Psoas muscle (tissue), 8 donors: ENCODE measurements around the gene TMED5. TPM values are rescaled to one million over a fixed set of nuclear protein-coding genes. Genes with fewer than 3 reads are reported as not detected.

Source experiments
- ATAC-seq, 4 donors: fragments of 200-7000 bp; cut with Tn5 transposase; one replicate each; pipeline ENCODE4 v1.9.1; 2020; ENCODE audit warnings: moderate library complexity in 3 of 4, mild to moderate bottlenecking in 2 of 4
- DNase-seq, 2 donors: peaks; one replicate each; pipeline ENCODE4 v3.0.0-alpha.2; 2020
- H3K27ac ChIP-seq: fragments of 200-600 bp; one replicate; pipeline ENCODE4 v1.8.0; 2022
- H3K27me3 ChIP-seq, 3 donors: fragments of 200-600 bp in 1 of 3; one replicate each; pipeline versions ENCODE4 v1.6.1 to v1.8.0; 2013 to 2022; ENCODE audit warnings: low read length in 2 of 3, mild to moderate bottlenecking in 2 of 3, moderate library complexity in 1 of 3; ENCODE audit not compliant: insufficient read depth in 3 of 3
- H3K36me3 ChIP-seq, 2 donors: fragments of 200-600 bp in 1 of 2; one replicate each; pipeline versions ENCODE4 v1.6.1 to v1.8.0; 2013 to 2022; ENCODE audit warnings: low read depth in 1 of 2, mild to moderate bottlenecking in 1 of 2, moderate library complexity in 1 of 2; ENCODE audit not compliant: insufficient read depth in 1 of 2
- H3K4me1 ChIP-seq: fragments of 200-600 bp; one replicate; pipeline ENCODE4 v1.8.0; 2022
- H3K4me3 ChIP-seq: fragments of 200-600 bp; one replicate; pipeline ENCODE4 v1.8.0; 2022; ENCODE audit warnings: mild to moderate bottlenecking
- H3K9me3 ChIP-seq: fragments of 200-600 bp; one replicate; pipeline ENCODE4 v1.8.0; 2022
- CTCF ChIP-seq: fragments of 200-600 bp; IDR thresholded peaks from one replicate; pipeline ENCODE4 v1.8.0; 2022; ENCODE audit warnings: antibody characterized with exemption
- WGBS, 3 donors: extraction: QIAGEN DNeasy Blood & Tissue Kit; methylation state at CpG; one replicate each; pipeline versions ENCODE4 v1.1.6 to v1.1.7; 2013; 5-methylcytosine and 5-hydroxymethylcytosine counted together
- intact Hi-C, 2 donors: fragments of 100-400 bp; cut with DNase I; formaldehyde crosslinking; loops; one replicate each; pipeline versions ENCODE4 v1.11.0 to v1.14.2; 2022
- polyA plus RNA-seq, 3 donors: library from polyadenylated mRNA; stranded (reverse); fragments of 200-250 nt; gene quantifications; one replicate each; pipeline ENCODE4 v1.2.3, GENCODE V29; 2013
- total RNA-seq, 4 donors: library from RNA; stranded (reverse); fragmentation: NEBNext Ultra II Directional in 2 of 4; extraction: Animal tissue kit (Norgen Biotek cat#: 25700) in 2 of 4; gene quantifications; one replicate each; pipeline versions ENCODE4 v1.2.1 to v1.2.4, GENCODE V29; 2021 to 2023
- donor health status: healthy with polysubstance abuse.
- donor health status: DM: no; HTN: no; CAD: no; lungs with moderate emphysema.
- donor health status: Bipolar disorder and iron deficiency.
- donor health status: healthy.
- donor health status: DM: yes; HTN: yes; CAD: no.
- donor health status: DM: no; HTN: no; CAD: no.
- donor health status: DM: no; HTN: no; CAD: no.
- donor health status: DM: yes; HTN: yes; CAD: no.

Gene TMED5
- total and polyA plus RNA-seq, 7 donors, result 37.9 to 92.2 (median 65.6) TPM

GRCh38 chr1:93102142-93102541 lies 78.1 kb downstream of the TMED5 start:
- peaks cover 0 to 8% of the 10 kb centered on the region in 2 donors for H3K36me3 ChIP-seq
- H3K4me3 ChIP-seq, result no peak overlapping the region
- intact Hi-C loops, result no loop called here
- 96 to 97% (median 97%) methylated on average over 4 of the region's 4 CpGs for WGBS, 3 donors
- peaks cover 5% of the 10 kb centered on the region for H3K4me1 ChIP-seq
- DNase-seq (no peak), ATAC-seq (no peak)
- peaks cover under 1% of the 10 kb centered on the region for H3K9me3 ChIP-seq
- H3K27ac ChIP-seq, result no peak overlapping the region
- no peaks in the 10 kb centered on the region for H3K27me3 ChIP-seq
- TF ChIP-seq CTCF, result no peak

Other genes with a start within 250 kb of the TMED5 start
- 1 to 10 TPM; 3.4 to 7.8 (median 6.4) TPM for gene DIPK1A, start 219.0 kb downstream of the TMED5 start, total RNA-seq
- 1 to 10 TPM; 2.2 to 7.9 (median 3.5) TPM for gene DIPK1A, start 219.0 kb downstream of the TMED5 start, polyA plus RNA-seq
- 10 to 100 TPM in 1 of 4 donors, 1 to 10 TPM in 3; 6.6 to 10.6 (median 8.3) TPM for gene MTF2, start 101.1 kb downstream of the TMED5 start, total RNA-seq
- gene MTF2, start 101.1 kb downstream of the TMED5 start, polyA plus RNA-seq, result 1 to 10 TPM; 4.1 to 7.6 (median 5.0) TPM
- gene CCDC18, start 311 bp upstream of the TMED5 start, total RNA-seq, result 1 to 10 TPM; 3.1 to 4.6 (median 3.8) TPM
- 1 to 10 TPM; 3.9 to 4.5 (median 4.0) TPM for gene CCDC18, start 311 bp upstream of the TMED5 start, polyA plus RNA-seq
- gene DR1, start 165.5 kb upstream of the TMED5 start, total RNA-seq, result 10 to 100 TPM; 38.1 to 46.7 (median 42.6) TPM
- 10 to 100 TPM; 13.6 to 35.6 (median 21.5) TPM for gene DR1, start 165.5 kb upstream of the TMED5 start, polyA plus RNA-seq